Measurements from ENCODE around the gene MC1R.

The MC1R gene

GRCh38 chr16:89917773-89918452, 749 bp upstream of the MC1R start:
- POLR2A ChIA-PET: interaction anchor here (0.5 to 3.0 kb wide), 5 partner anchors 8 to 62 kb away, joined by 3 to 15 read pairs (median 4); no protein-coding TSS in a partner anchor
- DNase-seq (ENCODE audit: low read depth, low spot score): no peak
- H3K4me3 ChIP-seq (ENCODE audit: low read depth, low read length): peak overlapping the region; percentile 51
- CTCF ChIA-PET: interaction anchor here (1.0 to 2.9 kb wide), 2 partner anchors 8 to 54 kb away, joined by 5 to 31 read pairs; no protein-coding TSS in a partner anchor
- TF ChIP-seq CTCF (IDR thresholded peaks at IDR 0.05; ENCODE audit: insufficient read depth, low read length, missing control alignments): no peak

GRCh38 chr16:89919535-89920406, 1.1 kb downstream of the MC1R start:
- CTCF ChIA-PET: interaction anchor here (1.3 to 2.9 kb wide), 2 partner anchors 10 to 46 kb away, joined by 4 to 31 read pairs; no protein-coding TSS in a partner anchor
- TF ChIP-seq CTCF (IDR thresholded peaks at IDR 0.05; ENCODE audit: insufficient read depth, low read length, missing control alignments): no peak
- DNase-seq (ENCODE audit: low read depth, low spot score): no peak
- H3K4me3 ChIP-seq (ENCODE audit: low read depth, low read length): no peak overlapping the region
- POLR2A ChIA-PET: interaction anchor here (3.0 kb wide), 1 partner anchor 13 kb away, joined by 15 read pairs; no protein-coding TSS in a partner anchor

- DNase-seq (ENCODE audit: low read depth, low spot score): no peak
- peak overlapping the region; percentile 18; the same call in 1 of the 2 replicates for H3K4me3 ChIP-seq (ENCODE audit: low read depth, low read length)
- ChIA-PET POLR2A (no interaction called here), CTCF (no interaction called here)
- TF ChIP-seq CTCF (IDR thresholded peaks at IDR 0.05; ENCODE audit: insufficient read depth, low read length, missing control alignments): no peak
Measured at GRCh38 chr16:89920723-89921122, 2.1 kb downstream of the MC1R start.

- H3K4me3 ChIP-seq (ENCODE audit: low read depth, low read length): peak overlapping the region; percentile 43
- POLR2A ChIA-PET: interaction anchor here (0.9 to 2.7 kb wide), 4 partner anchors 9 to 47 kb away, joined by 3 to 22 read pairs (median 8); partner anchors contain the start of gene TCF25
- TF ChIP-seq CTCF (IDR thresholded peaks at IDR 0.05; ENCODE audit: insufficient read depth, low read length, missing control alignments): no peak
- no peak for DNase-seq (ENCODE audit: low read depth, low spot score)
- CTCF ChIA-PET: interaction anchor here (4.9 kb wide), 1 partner anchor 9 kb away, joined by 34 read pairs; no protein-coding TSS in a partner anchor
Measured at GRCh38 chr16:89921131-89921701, 2.6 kb downstream of the MC1R start.

- no peak for TF ChIP-seq CTCF (IDR thresholded peaks at IDR 0.05; ENCODE audit: insufficient read depth, low read length, missing control alignments)
- ChIA-PET CTCF (interaction anchor here (4.9 kb wide), 1 partner anchor 10 kb away, joined by 34 read pairs; no protein-coding TSS in a partner anchor), POLR2A (interaction anchor here (0.9 to 2.7 kb wide), 9 partner anchors 10 to 101 kb away, joined by 3 to 22 read pairs (median 5); partner anchors contain the start of gene TCF25)
- peak; percentile 71 for DNase-seq (ENCODE audit: low read depth, low spot score)
- peak overlapping the region; percentile 83 for H3K4me3 ChIP-seq (ENCODE audit: low read depth, low read length)
Measured at GRCh38 chr16:89921702-89922476, 3.2 kb downstream of the MC1R start.

All from AG04449 (cell line).